WTC11 (cell line): ENCODE results near the gene KRT79.

Experiments used
- ATF1 ChIP-seq: sonication (generic); formaldehyde crosslinking; IDR thresholded peaks from 2 replicates; pipeline ENCODE4 v1.8.1; 2023; ENCODE audit warnings: mild to moderate bottlenecking, moderate library complexity, missing genetic modification reagents
- GABPB1 ChIP-seq: sonication (generic); formaldehyde crosslinking; IDR thresholded peaks from 2 replicates; pipeline ENCODE4 v1.8.1; 2023; ENCODE audit warnings: mild to moderate bottlenecking, missing genetic modification reagents
- NR1H2 ChIP-seq: sonication (generic); formaldehyde crosslinking; IDR thresholded peaks from 2 replicates; pipeline ENCODE4 v1.9.0; 2021; ENCODE audit warnings: mild to moderate bottlenecking, moderate library complexity, missing genetic modification reagents
- SMAD4 ChIP-seq: sonication (generic); formaldehyde crosslinking; IDR thresholded peaks from 2 replicates; pipeline ENCODE4 v1.8.0; 2022; ENCODE audit warnings: mild to moderate bottlenecking, missing genetic modification reagents
- ZNF416 ChIP-seq: fragments of 250-450 bp; sonication (Bioruptor Pico); IDR thresholded peaks from 2 replicates; pipeline ENCODE4 v1.9.0; 2021; ENCODE audit warnings: mild to moderate bottlenecking, inconsistent platforms
- TF ChIP-seq, protein P1 (sequence below): sonication (generic); formaldehyde crosslinking; IDR thresholded peaks from 2 replicates; pipeline ENCODE4 v1.8.1; 2022; ENCODE audit warnings: missing genetic modification reagents, borderline replicate concordance
- TF ChIP-seq, protein P2 (sequence below): sonication (generic); formaldehyde crosslinking; conservative IDR thresholded peaks from 2 replicates; pipeline ENCODE4 v1.8.1; 2022; ENCODE audit warnings: mild to moderate bottlenecking, missing genetic modification reagents
- TF ChIP-seq, protein P3 (sequence below): fragments of 200-600 bp; IDR thresholded peaks from 2 replicates; pipeline ENCODE4 v1.8.0; 2022; ENCODE audit warnings: antibody characterized with exemption
- TF ChIP-seq, protein P4 (sequence below): sonication (generic); formaldehyde crosslinking; IDR thresholded peaks from 2 replicates; pipeline ENCODE4 v1.8.1; 2022; ENCODE audit warnings: mild to moderate bottlenecking, moderate library complexity, missing genetic modification reagents
- TF ChIP-seq, protein P5 (sequence below): sonication (generic); formaldehyde crosslinking; IDR thresholded peaks from 2 replicates; pipeline ENCODE4 v1.8.1; 2023; ENCODE audit warnings: mild to moderate bottlenecking, missing genetic modification reagents, moderate library complexity
- TF ChIP-seq, protein P6 (sequence below): sonication (generic); formaldehyde crosslinking; IDR thresholded peaks from 2 replicates; pipeline ENCODE4 v1.8.1; 2023; ENCODE audit warnings: mild to moderate bottlenecking, missing genetic modification reagents, moderate library complexity
- TF ChIP-seq, protein P7 (sequence below): sonication (generic); formaldehyde crosslinking; conservative IDR thresholded peaks from 2 replicates; pipeline ENCODE4 v1.8.1; 2023; ENCODE audit warnings: mild to moderate bottlenecking, low read depth, missing genetic modification reagents, moderate library complexity

DNA sequence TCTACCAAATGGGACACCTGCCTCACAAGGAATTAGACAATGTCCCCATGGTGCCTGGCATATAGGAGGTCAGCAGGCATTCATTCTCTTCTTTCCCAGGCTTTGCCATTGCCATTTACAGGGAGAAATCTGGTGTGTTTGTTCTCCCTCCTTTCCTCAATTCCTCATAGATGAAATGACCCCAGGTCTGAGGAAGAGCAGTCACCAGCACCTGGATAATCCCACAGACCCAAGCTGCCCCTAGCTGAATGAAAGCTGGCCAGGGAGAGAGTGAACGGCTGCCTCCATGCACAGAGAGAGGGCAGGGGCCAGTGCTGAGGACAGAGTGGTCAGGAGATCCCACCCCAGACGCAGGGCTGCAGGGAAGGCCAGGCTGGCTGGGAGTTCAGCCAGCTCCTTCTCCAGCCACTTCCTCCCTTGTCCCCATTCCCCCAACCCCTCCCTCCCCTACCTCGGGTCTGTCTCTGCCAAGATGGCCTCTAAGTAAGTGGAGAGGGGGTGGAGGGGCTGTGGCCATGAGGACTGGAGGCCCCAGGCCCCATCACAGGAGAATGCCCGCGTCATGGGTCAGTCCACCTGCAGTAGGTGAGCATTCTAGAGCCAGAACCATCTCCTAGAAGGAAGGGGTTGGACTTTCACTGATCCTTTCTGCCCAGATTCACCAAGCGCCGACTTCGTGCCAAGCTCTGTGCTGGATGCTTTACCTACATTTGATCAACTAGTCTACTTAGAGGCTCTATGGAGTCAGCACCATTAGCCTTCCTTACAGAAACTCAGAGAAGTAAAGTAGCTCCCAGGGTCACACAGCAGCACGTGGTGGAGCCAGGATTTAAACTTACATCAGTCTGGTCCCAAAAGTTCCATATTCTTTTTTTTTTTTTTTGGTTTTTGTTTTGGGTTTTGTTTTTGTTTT is 18.2 kb downstream of the KRT79 start:
- TF ChIP-seq, protein P1, sequence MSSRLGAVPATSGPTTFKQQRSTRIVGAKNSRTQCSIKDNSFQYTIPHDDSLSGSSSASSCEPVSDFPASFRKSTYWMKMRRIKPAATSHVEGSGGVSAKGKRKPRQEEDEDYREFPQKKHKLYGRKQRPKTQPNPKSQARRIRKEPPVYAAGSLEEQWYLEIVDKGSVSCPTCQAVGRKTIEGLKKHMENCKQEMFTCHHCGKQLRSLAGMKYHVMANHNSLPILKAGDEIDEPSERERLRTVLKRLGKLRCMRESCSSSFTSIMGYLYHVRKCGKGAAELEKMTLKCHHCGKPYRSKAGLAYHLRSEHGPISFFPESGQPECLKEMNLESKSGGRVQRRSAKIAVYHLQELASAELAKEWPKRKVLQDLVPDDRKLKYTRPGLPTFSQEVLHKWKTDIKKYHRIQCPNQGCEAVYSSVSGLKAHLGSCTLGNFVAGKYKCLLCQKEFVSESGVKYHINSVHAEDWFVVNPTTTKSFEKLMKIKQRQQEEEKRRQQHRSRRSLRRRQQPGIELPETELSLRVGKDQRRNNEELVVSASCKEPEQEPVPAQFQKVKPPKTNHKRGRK (CRISPR knock-in tag) = no peak
- TF ChIP-seq, protein P2, sequence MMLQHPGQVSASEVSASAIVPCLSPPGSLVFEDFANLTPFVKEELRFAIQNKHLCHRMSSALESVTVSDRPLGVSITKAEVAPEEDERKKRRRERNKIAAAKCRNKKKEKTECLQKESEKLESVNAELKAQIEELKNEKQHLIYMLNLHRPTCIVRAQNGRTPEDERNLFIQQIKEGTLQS (CRISPR knock-in tag) = no peak
- TF ChIP-seq NR1H2 (no peak), GABPB1 (no peak), ZNF416 (CRISPR knock-in tag) (no peak), ATF1 (CRISPR knock-in tag) (no peak), SMAD4 (CRISPR knock-in tag) (no peak)
- TF ChIP-seq, protein P3, sequence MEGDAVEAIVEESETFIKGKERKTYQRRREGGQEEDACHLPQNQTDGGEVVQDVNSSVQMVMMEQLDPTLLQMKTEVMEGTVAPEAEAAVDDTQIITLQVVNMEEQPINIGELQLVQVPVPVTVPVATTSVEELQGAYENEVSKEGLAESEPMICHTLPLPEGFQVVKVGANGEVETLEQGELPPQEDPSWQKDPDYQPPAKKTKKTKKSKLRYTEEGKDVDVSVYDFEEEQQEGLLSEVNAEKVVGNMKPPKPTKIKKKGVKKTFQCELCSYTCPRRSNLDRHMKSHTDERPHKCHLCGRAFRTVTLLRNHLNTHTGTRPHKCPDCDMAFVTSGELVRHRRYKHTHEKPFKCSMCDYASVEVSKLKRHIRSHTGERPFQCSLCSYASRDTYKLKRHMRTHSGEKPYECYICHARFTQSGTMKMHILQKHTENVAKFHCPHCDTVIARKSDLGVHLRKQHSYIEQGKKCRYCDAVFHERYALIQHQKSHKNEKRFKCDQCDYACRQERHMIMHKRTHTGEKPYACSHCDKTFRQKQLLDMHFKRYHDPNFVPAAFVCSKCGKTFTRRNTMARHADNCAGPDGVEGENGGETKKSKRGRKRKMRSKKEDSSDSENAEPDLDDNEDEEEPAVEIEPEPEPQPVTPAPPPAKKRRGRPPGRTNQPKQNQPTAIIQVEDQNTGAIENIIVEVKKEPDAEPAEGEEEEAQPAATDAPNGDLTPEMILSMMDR = no peak
- TF ChIP-seq, protein P4, sequence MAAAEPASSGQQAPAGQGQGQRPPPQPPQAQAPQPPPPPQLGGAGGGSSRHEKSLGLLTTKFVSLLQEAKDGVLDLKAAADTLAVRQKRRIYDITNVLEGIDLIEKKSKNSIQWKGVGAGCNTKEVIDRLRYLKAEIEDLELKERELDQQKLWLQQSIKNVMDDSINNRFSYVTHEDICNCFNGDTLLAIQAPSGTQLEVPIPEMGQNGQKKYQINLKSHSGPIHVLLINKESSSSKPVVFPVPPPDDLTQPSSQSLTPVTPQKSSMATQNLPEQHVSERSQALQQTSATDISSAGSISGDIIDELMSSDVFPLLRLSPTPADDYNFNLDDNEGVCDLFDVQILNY (CRISPR knock-in tag) = no peak
- TF ChIP-seq, protein P5, sequence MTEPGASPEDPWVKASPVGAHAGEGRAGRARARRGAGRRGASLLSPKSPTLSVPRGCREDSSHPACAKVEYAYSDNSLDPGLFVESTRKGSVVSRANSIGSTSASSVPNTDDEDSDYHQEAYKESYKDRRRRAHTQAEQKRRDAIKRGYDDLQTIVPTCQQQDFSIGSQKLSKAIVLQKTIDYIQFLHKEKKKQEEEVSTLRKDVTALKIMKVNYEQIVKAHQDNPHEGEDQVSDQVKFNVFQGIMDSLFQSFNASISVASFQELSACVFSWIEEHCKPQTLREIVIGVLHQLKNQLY = no peak
- TF ChIP-seq, protein P6, sequence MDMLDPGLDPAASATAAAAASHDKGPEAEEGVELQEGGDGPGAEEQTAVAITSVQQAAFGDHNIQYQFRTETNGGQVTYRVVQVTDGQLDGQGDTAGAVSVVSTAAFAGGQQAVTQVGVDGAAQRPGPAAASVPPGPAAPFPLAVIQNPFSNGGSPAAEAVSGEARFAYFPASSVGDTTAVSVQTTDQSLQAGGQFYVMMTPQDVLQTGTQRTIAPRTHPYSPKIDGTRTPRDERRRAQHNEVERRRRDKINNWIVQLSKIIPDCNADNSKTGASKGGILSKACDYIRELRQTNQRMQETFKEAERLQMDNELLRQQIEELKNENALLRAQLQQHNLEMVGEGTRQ = no peak
- TF ChIP-seq, protein P7, sequence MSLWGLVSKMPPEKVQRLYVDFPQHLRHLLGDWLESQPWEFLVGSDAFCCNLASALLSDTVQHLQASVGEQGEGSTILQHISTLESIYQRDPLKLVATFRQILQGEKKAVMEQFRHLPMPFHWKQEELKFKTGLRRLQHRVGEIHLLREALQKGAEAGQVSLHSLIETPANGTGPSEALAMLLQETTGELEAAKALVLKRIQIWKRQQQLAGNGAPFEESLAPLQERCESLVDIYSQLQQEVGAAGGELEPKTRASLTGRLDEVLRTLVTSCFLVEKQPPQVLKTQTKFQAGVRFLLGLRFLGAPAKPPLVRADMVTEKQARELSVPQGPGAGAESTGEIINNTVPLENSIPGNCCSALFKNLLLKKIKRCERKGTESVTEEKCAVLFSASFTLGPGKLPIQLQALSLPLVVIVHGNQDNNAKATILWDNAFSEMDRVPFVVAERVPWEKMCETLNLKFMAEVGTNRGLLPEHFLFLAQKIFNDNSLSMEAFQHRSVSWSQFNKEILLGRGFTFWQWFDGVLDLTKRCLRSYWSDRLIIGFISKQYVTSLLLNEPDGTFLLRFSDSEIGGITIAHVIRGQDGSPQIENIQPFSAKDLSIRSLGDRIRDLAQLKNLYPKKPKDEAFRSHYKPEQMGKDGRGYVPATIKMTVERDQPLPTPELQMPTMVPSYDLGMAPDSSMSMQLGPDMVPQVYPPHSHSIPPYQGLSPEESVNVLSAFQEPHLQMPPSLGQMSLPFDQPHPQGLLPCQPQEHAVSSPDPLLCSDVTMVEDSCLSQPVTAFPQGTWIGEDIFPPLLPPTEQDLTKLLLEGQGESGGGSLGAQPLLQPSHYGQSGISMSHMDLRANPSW (CRISPR knock-in tag) = no peak
